Cardiac muscle cell (in vitro differentiated cells and primary cell): Measurements from ENCODE around the gene DLX2. TPM values are rescaled to one million over a fixed set of nuclear protein-coding genes. Genes with fewer than 3 reads are reported as not detected.
A peak's percentile ranks its signal among the peaks of the same experiment; 100 is the strongest.

Experiments
- DNase-seq, 2 donors: peaks; one replicate each; pipeline versions ENCODE4 v3.0.0 to v3.0.0-alpha.2; 2010 to 2017; ENCODE audit warnings: low read depth in 1 of 2, low spot score in 1 of 2
- H3K27ac ChIP-seq: fragments of 200-600 bp; sonication (generic); 2 replicates; pipeline ENCODE4 v1.5.1; 2016
- H3K27me3 ChIP-seq: fragments of 200-600 bp; sonication (generic); 2 replicates; pipeline ENCODE4 v1.6.0; 2016; ENCODE audit warnings: control low read depth
- H3K36me3 ChIP-seq: fragments of 200-600 bp; sonication (generic); 2 replicates; pipeline ENCODE4 v1.5.1; 2016; ENCODE audit warnings: control low read depth
- H3K4me1 ChIP-seq: fragments of 200-600 bp; sonication (generic); 2 replicates; pipeline ENCODE4 v1.8.1; 2017; ENCODE audit warnings: low read depth, mild to moderate bottlenecking, mixed run types
- H3K4me3 ChIP-seq: fragments of 200-600 bp; sonication (generic); 2 replicates; pipeline ENCODE4 v1.5.1; 2016; ENCODE audit warnings: mild to moderate bottlenecking
- H3K9me3 ChIP-seq: fragments of 200-600 bp; sonication (generic); 2 replicates; pipeline ENCODE4 v1.5.1; 2017; ENCODE audit warnings: low read depth, mild to moderate bottlenecking, control low read depth
- polyA plus RNA-seq: library from polyadenylated mRNA; unstranded; fragments of >200 nt; fragmentation: Nextera tagmentation; extraction: Ambion mirVana; gene quantifications from 2 replicates; pipeline ENCODE4 v1.2.1, GENCODE V29; 2016
- total RNA-seq: library from RNA; depleted of rRNA; stranded (reverse); fragments of >200 nt; gene quantifications from 2 replicates; pipeline ENCODE4 v1.2.3, GENCODE V29; 2016
- TF ChIP-seq, protein P1 (sequence below): IDR thresholded peaks from 2 replicates; pipeline ENCODE4 v1.5.1; 2012; ENCODE audit warnings: low read depth, mild to moderate bottlenecking, low read length

DLX2 gene
- total and polyA plus RNA-seq, 2 experiments from 2014 or later = 0.26 TPM; not detected in 1

DNA sequence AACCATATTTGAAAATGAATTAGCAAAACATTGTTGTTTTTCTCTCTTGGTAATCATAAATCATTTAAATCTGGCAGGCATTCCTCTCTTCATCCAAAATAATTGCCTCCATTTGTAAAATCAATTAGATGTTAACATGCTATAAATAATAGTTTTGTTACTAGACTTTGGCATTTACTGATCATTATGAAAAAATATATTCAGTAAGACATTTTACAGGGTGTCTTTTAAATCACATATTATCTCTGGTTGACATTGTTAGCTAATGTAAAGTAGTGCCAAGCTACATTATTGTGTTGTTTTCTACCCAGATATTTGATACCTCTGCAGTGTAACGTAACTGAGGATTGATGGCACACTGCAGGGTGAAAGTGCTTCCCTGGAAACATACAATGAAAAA, 49.2 kb downstream of the DLX2 start:
- TF ChIP-seq, protein P1, sequence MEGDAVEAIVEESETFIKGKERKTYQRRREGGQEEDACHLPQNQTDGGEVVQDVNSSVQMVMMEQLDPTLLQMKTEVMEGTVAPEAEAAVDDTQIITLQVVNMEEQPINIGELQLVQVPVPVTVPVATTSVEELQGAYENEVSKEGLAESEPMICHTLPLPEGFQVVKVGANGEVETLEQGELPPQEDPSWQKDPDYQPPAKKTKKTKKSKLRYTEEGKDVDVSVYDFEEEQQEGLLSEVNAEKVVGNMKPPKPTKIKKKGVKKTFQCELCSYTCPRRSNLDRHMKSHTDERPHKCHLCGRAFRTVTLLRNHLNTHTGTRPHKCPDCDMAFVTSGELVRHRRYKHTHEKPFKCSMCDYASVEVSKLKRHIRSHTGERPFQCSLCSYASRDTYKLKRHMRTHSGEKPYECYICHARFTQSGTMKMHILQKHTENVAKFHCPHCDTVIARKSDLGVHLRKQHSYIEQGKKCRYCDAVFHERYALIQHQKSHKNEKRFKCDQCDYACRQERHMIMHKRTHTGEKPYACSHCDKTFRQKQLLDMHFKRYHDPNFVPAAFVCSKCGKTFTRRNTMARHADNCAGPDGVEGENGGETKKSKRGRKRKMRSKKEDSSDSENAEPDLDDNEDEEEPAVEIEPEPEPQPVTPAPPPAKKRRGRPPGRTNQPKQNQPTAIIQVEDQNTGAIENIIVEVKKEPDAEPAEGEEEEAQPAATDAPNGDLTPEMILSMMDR = no peak
- H3K4me3 ChIP-seq = no peak overlapping the region
- H3K9me3 ChIP-seq = no peaks in the 10 kb centered on the region
- peaks cover 6% of the 10 kb centered on the region for H3K4me1 ChIP-seq
- H3K36me3 ChIP-seq = no peaks in the 10 kb centered on the region
- H3K27me3 ChIP-seq = no peaks in the 10 kb centered on the region
- H3K27ac ChIP-seq = no peak overlapping the region
- no peak for DNase-seq

GRCh38 chr2:172052000-172052983, 50.4 kb downstream of the DLX2 start:
- Histone ChIP-seq H3K36me3 (no peaks in the 10 kb centered on the region), H3K27ac (no peak overlapping the region), H3K4me3 (no peak overlapping the region), H3K9me3 (no peaks in the 10 kb centered on the region), H3K4me1 (peaks cover 6% of the 10 kb centered on the region), H3K27me3 (no peaks in the 10 kb centered on the region)
- TF ChIP-seq, protein P1 = no peak
- peak in 1 of 2 donors; percentile 51 for DNase-seq

GRCh38 chr2:172050479-172051125, 52.1 kb downstream of the DLX2 start:
- peak; percentile 23 to 47 for DNase-seq
- H3K9me3 ChIP-seq = no peaks in the 10 kb centered on the region
- H3K27ac ChIP-seq = no peak overlapping the region
- H3K4me3 ChIP-seq = no peak overlapping the region
- no peaks in the 10 kb centered on the region for H3K36me3 ChIP-seq
- peaks cover 6% of the 10 kb centered on the region for H3K4me1 ChIP-seq
- H3K27me3 ChIP-seq = no peaks in the 10 kb centered on the region
- TF ChIP-seq, protein P1 = no peak

DNA sequence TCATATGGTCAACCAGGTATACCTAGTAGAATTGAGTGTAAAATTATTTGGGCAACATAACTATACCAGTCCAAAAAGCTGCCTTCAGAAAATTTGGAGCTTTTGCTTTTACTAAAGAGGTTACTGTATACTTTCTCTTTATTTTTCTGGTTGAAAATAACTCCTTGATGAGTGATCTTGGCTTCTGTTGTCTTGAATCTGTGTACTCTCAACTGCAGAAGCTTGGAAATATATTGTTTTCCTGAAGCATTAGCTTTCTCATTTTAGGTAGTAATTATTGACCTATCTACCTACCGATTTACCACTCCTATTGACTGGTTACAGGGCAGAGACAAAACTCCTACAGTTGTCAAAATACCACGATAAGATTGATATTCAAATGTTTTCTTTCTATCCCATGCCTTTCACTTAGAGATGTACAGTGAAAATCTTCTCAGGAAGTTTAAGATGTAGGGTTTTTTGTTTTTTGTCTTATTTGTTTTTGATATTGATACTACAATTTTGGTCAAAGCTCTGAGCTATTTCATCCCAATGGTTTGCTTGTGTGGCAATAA, 53.1 kb downstream of the DLX2 start:
- DNase-seq = no peak
- Histone ChIP-seq H3K4me3 (no peak overlapping the region), H3K36me3 (no peaks in the 10 kb centered on the region), H3K27me3 (no peaks in the 10 kb centered on the region), H3K9me3 (no peaks in the 10 kb centered on the region), H3K4me1 (peaks cover 6% of the 10 kb centered on the region), H3K27ac (no peak overlapping the region)
- TF ChIP-seq, protein P1 = no peak

Other genes starting within 250 kb of the DLX2 start
- gene SLC25A12, start 208.7 kb downstream of the DLX2 start, total RNA-seq = 25.5 and 37.2 TPM in 2 replicates
- gene SLC25A12, start 208.7 kb downstream of the DLX2 start, polyA plus RNA-seq = 31.4 and 53.3 TPM in 2 replicates
- 30.7 and 33.6 TPM in 2 replicates for gene HAT1, start 180.4 kb downstream of the DLX2 start, total RNA-seq
- 64.3 and 84.0 TPM in 2 replicates for gene HAT1, start 180.4 kb downstream of the DLX2 start, polyA plus RNA-seq
- gene METAP1D, start 102.9 kb downstream of the DLX2 start, total RNA-seq = 3.0 and 4.0 TPM in 2 replicates
- gene METAP1D, start 102.9 kb downstream of the DLX2 start, polyA plus RNA-seq = 7.3 and 12.0 TPM in 2 replicates
- gene DLX1, start 17.4 kb downstream of the DLX2 start, total RNA-seq = not detected in 2 replicates
- not detected in 2 replicates for gene DLX1, start 17.4 kb downstream of the DLX2 start, polyA plus RNA-seq